Posterior vena cava (tissue), 2 donors: ENCODE results near the gene LRRC59. TPM values are rescaled to one million over a fixed set of nuclear protein-coding genes. Genes with fewer than 3 reads are reported as not detected.
"Not testable (repeated sequence)": the region's sequence is repeated elsewhere in the genome, so short reads cannot be mapped to it uniquely, and the experiment has no call there.

Experiments used
- DNase-seq: peaks from one replicate; pipeline ENCODE4 v3.0.0-alpha.2; 2020; ENCODE audit warnings: low spot score
- intact Hi-C, 2 donors: fragments of 100-400 bp; cut with DNase I; formaldehyde crosslinking; loops; one replicate each; pipeline versions ENCODE4 v1.14.1 to v1.14.2; 2022 to 2023
- long read RNA-seq, 2 donors: library from polyadenylated mRNA; unstranded; transcript quantifications; one replicate each; pipeline ENCODE4 v2.0.0, GENCODE V29; 2020 to 2021
- total RNA-seq, 2 donors: library from RNA; stranded (reverse); fragmentation: NEBNext Ultra II Directional; extraction: Animal tissue kit (Norgen Biotek cat#: 25700); gene quantifications; one replicate each; pipeline ENCODE4 v1.2.1, GENCODE V29; 2021
- donor health status: DM: yes; HTN: yes; CAD: no.
- donor health status: DM: yes; HTN: yes; CAD: no.

The LRRC59 gene
- 10 to 100 TPM; 66.1 to 93.6 TPM for total RNA-seq
- long read RNA-seq, donor 1, transcript LRRC59-201 (7 exons, 2,910 nt) = major isoform, 17 of 27 reads
- long read RNA-seq, donor 1, partial matches to known transcripts = 4 of 27 reads
- long read RNA-seq, donor 1, other reads (novel, unspliced or antisense) = 6 of 27 reads
- long read RNA-seq, donor 2, transcript LRRC59-201 (7 exons, 2,910 nt) = major isoform, 90 of 102 reads
- long read RNA-seq, donor 2, partial matches to known transcripts = 9 of 102 reads
- long read RNA-seq, donor 2, other reads (novel, unspliced or antisense) = 3 of 102 reads

DNA sequence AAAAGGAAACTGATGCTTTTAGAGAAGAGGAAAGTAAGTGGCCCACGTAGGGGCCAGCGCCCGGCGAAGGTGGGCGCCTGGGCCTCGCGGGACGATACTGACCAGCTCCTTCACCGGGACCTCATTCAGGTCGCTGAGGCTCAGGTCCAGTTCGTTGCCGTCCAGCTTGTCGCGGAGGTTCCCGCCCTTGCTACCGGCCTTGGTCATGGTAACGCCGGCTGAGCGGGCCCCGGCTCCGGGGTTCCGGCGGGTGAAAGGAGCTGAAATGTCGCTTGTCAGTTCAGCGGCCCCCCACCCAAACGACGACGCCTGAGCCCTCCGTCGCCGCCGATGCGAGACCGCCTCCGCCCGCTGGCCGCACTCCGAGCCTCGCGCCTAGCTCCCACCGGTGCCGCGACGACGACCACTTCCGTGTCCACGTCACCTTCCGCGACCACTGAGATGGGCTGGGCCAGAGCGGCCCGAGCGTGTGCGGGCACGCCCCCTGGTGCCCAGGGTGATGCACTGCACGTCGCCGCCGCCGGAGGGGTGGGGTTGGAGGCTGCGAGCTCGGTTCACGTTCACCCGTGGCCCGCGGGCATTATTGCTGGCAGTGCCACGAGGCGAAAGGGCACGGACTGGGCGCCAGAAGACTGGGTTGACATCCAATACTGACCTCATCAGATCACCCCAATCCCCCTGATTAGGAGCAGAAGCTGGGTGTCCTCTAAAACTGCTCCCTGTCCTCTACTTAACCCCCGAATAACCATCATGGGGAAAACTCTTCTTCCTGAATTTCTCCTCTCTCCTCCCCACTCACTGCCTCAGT, at the start of gene LRRC59:
Gene LRRC59 (minus strand): TSS at position 413 of the 808 bp plus-strand sequence. CDS start 206 bp downstream, at position 207.
- intact Hi-C loops = no loop called here
- peak; percentile 98 for DNase-seq

- DNase-seq = no peak
Observed at GRCh38 chr17:50445730-50446325, 48.5 kb upstream of the LRRC59 start.

DNA sequence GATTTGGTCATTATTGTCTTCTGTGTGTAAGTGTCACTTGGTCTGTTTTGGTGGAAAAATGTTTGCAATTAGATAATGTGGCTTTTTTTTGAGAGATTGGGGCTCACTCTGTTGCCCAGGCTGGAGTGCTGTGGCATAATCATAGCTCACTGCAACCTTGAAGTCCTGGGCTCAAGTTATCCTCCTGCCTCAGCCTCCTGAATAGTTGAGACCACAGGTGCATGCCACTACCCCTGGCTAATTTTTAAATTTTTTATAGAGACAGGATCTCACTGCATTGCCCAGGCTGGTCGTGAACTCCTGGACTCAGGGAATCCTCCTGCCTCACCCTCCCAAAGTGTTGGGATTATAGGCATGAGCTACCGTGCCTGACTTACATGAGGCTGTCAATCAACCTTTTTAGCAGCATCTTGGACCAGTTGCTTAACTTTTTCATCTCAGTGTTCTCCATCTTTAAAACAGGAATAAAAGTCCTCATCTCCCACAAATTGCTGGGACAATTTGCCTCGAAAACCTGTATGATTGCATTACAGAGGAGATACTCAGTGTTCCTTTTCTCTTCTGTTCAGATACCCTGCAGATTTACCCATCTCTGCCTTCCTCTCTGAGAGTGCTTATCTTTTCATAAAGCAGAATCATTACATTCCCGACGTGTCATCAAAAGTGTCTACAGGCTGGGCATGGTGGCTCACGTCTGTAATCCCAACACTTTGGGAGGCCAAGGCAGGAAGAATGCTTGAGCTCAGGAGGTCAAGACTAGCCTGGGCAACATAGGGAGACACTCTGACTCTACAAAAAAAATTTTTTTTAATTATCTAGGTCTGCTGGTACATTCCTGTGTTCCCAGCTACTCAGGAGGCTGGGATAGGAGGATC, 47.8 kb upstream of the LRRC59 start:
- intact Hi-C loops = no loop called here
- no peak for DNase-seq

More at GRCh38 chr17:50445730-50446325, 48.5 kb upstream of the LRRC59 start:
- intact Hi-C loops = no loop called here

GRCh38 chr17:50443505-50443974, 46.2 kb upstream of the LRRC59 start:
- intact Hi-C loops = no loop called here
- DNase-seq = no peak

GRCh38 chr17:50440838-50441829, 43.8 kb upstream of the LRRC59 start:
- DNase-seq = no peak
- intact Hi-C loops = no loop called here

GRCh38 chr17:50440172-50440837, 43.0 kb upstream of the LRRC59 start:
- intact Hi-C loops = no loop called here
- no peak for DNase-seq

DNA sequence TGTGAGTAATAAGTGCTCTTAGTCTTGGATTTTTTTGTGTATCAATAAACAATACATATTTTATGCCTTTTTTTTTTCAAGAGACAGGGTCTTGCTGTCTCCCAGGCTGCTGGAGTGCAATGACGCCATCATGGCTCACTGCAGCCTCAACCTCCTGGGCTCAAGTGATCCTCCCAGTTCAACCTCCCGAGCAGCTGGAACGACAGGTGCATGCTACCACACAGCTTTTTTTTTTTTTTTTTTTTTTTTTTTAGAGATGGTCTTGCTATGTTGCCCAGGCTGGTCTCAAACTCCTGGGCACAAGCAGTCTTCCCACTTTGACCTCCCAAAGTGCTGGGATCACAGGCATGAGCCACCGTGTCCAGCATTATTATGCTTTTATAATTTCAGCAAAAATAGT, 41.7 kb upstream of the LRRC59 start:
- DNase-seq = no peak
- intact Hi-C loops = no loop called here

GRCh38 chr17:50437409-50437808, 40.1 kb upstream of the LRRC59 start:
- DNase-seq = no peak
- intact Hi-C loops = no loop called here

DNA sequence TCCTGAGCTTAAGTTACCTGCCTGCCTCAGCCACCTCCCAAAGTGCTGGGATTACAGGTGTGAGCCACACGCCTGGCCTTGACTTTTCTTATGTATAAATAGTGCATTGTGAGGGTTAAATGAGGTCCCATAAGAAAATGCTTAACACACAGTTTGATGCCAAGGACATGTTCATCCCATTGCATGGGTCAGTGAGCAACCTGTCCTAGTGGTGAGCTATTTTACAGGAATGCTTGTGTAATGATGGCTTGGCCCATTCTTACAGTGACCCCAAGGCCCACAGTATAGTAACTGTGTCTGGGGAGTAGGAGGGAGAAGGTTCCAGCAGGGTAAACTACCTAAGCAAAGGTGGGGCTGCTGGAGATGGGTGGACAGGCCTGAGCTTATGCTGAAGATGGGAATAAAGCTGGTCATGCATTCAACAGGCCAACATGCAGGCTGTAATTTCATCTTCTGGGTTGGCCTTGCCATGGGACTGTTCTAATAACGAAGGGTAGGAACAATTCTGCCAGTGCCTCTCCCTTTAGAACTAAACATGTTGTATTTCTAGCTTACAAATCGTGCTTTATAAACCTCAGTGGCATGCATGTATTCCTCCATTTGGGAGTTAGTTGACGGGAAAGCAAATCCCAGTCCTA, 34.9 kb upstream of the LRRC59 start:
- no peak for DNase-seq
- intact Hi-C loops = no loop called here

- intact Hi-C loops = no loop called here
- DNase-seq = no peak
Observed at GRCh38 chr17:50430821-50431618, 33.7 kb upstream of the LRRC59 start.

DNA sequence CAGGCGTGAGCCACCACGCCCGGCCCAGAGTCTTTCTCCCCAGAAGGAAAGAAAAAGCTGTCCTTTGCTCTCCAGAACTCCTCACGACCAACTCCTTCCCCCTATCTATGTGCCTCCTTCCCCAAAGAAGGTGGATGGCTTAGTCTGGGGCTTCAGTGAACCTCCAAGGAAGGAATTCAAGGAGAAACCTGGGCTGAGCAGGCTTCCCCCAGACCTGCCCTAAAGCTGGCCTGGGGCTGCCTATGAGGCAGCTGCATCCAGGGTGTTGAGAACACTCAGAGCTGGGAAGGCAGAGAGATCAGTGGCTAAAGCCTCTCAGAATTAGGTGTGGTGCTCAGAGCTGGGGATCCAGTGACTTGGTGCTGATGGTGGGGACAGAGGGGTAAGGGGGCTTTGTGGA, 32.5 kb upstream of the LRRC59 start:
- intact Hi-C loops = no loop called here
- DNase-seq = no peak

DNA sequence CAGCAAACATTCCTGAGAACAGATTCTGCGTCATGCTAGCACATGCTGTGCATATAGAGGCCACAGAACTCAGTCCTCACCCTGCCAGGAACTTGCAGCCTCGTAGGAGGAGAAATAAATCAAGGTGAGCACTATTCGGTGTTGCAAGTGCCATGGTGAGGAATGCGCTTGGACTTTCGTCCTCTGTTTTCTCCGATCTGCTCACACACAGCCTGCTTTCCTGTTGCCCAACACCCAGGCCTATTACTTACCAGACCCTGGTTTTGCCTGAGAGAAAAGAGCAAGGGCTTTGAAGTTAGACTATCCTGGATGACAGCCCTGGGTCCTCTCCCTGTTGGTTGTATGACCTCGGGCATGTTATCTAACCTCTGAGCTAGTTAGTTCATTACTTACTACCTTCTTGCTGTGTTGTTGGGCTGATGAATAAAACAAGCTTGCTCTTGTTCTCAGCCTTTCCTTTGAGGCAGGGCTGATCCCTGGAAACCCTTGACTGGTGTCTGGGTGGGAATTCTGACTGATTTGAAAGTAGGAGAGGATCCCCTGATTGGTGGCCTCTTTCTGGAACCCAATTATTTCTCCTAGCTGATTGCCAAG, 31.6 kb upstream of the LRRC59 start:
- intact Hi-C loops = no loop called here
- DNase-seq = no peak

DNA sequence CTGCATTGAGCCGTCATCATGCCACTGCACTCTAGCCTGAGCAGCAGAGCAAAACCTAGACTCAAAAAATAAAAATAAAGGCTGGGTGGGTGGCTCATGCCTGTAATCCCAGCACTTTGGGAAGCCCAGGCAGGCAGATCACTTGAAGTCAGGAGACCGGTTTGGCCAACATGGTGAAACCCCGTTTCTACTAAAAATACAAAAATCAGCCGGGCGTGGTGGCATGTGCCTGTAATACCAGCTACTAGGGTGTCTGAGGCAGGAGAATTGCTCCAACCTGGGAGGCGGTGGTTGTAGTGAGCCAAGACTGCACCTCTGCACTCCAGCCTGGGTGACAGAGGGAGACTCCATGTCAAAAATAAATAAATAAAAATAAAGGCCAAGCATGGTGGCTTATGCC, 30.8 kb upstream of the LRRC59 start:
- intact Hi-C loops, DNase-seq: not testable (repeated sequence)

DNA sequence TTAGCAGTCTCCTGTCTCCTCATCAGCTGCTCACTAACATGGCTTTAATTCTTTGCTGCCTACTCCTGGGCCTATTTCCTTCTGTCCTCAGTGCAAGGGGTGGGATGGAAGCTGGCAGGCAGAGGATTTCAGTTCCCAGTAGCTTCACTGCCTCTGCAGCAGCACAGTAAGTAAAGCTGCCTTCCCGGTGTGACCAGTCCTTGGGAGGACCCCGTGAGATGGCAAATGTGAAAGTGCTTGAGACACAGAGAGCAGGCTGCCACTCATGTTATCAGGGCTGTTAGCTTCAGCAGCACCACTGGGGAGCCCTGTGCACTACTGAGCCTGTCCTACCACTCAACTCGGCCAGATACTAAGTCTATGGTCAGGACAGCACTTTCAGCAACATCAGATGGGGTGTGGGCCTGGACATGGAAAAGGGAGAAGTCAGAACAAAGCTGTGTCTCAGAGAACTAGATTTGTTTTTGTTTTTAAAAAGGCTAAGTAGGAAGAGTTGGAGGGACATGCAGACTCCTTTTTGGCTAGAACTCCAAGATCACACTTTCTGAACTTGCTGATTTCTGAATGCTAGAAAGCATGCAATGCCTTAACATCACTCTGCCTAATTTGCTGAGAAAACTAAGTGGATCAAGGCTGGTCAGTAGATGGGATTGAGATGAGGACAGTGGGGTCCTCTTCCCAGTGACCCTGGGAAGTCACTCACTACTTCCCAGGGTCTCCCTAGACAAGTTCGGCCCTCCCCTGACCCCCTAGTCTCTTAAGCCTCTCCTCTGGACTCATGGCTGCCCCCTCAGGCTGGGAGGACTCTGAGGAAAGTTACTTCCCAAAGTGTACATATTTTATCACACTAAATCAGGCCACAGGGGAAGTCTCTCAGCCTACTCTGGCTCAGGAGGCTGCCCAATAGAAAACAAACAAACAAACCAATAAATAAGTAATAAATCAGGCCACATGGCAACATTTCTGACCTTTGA, 29.8 kb upstream of the LRRC59 start:
- intact Hi-C loops = no loop called here

GRCh38 chr17:50426472-50426782, 29.1 kb upstream of the LRRC59 start:
- intact Hi-C loops = no loop called here
- DNase-seq = no peak

More for the DNA sequence above, 29.8 kb upstream of the LRRC59 start:
- DNase-seq = no peak
